B cell (primary cell): Measurements from ENCODE around the gene MSH5. TPM values are rescaled to one million over a fixed set of nuclear protein-coding genes. Genes with fewer than 3 reads are reported as not detected.

Experiments
- ATAC-seq: fragments of 200-7000 bp; cut with Tn5 transposase; one replicate; pipeline ENCODE4 v1.10.0; 2021; ENCODE audit warnings: low read depth, mild to moderate bottlenecking, moderate number of reproducible peaks, moderate library complexity
- CTCF ChIA-PET: fragments of 350-600 bp; sonication (Branson Sonifier 250); formaldehyde crosslinking; loops from one replicate; lab custom pipeline; 2021; ENCODE audit warnings: antibody characterized with exemption, inconsistent platforms; lab: Charles Lee
- POLR2A ChIA-PET: fragments of 350-600 bp; sonication (Branson Sonifier 250); formaldehyde crosslinking; loops from one replicate; lab custom pipeline; 2021; ENCODE audit warnings: antibody characterized with exemption; lab: Charles Lee
- DNase-seq: peaks from one replicate; pipeline ENCODE4 v3.0.0; 2013
- H2AFZ ChIP-seq: 2 replicates; pipeline ENCODE4 v1.6.1; 2012; ENCODE audit warnings: mild to moderate bottlenecking, low read depth, low read length; ENCODE audit not compliant: insufficient read depth, poor library complexity, severe bottlenecking
- H3K27ac ChIP-seq, 2 donors: 1 replicate in 1 of 2; 2 replicates in 1 of 2; pipeline ENCODE4 v1.5.1; 2012 to 2013; ENCODE audit warnings: low read length in 2 of 2, mild to moderate bottlenecking in 2 of 2, moderate library complexity in 1 of 2
- H3K27me3 ChIP-seq, 4 experiments: fragments of 200-600 bp in 1 of 4; sonication (generic) in 1 of 4; replicated peaks in 1 of 4; 1 replicate in 2 of 4; 2 replicates in 2 of 4; pipeline versions ENCODE4 v1.6.1 to v1.7.0; 2013 to 2016; ENCODE audit warnings: low read length in 3 of 4, mild to moderate bottlenecking in 2 of 4, mixed read lengths in 1 of 4, moderate library complexity in 1 of 4; ENCODE audit not compliant: insufficient read depth in 4 of 4, control insufficient read depth in 3 of 4; ENCODE audit errors: control extremely low read depth in 1 of 4
- H3K36me3 ChIP-seq, 2 experiments: replicated peaks in 1 of 2; 1 replicate in 1 of 2; 2 replicates in 1 of 2; pipeline versions ENCODE4 v1.6.1 to v1.7.1; 2013; ENCODE audit warnings: low read length in 1 of 2; ENCODE audit not compliant: insufficient read depth in 2 of 2, control insufficient read depth in 1 of 2; ENCODE audit errors: control extremely low read depth in 1 of 2, extremely low read depth in 1 of 2
- H3K4me1 ChIP-seq, 2 donors: fragments of 200-600 bp in 1 of 2; sonication (generic) in 1 of 2; 1 replicate in 1 of 2; 2 replicates in 1 of 2; pipeline versions ENCODE4 v1.5.1 to v1.6.1; 2013 to 2017; ENCODE audit warnings: low read length in 2 of 2; ENCODE audit not compliant: control insufficient read depth in 2 of 2, insufficient read depth in 2 of 2
- H3K4me2 ChIP-seq: replicated peaks from 2 replicates; pipeline ENCODE3; 2012; ENCODE audit warnings: mild to moderate bottlenecking, low read depth, low read length; ENCODE audit not compliant: poor library complexity, severe bottlenecking
- H3K4me3 ChIP-seq, 5 experiments: fragments of 200-600 bp in 1 of 5; sonication (generic) in 1 of 5; 1 replicate in 3 of 5; 2 replicates in 2 of 5; pipeline versions ENCODE4 v1.5.1 to v1.7.0; 2011 to 2016; ENCODE audit warnings: low read length in 4 of 5, mild to moderate bottlenecking in 4 of 5, low read depth in 2 of 5, control low read depth in 1 of 5, moderate library complexity in 1 of 5; ENCODE audit not compliant: insufficient read depth in 1 of 5; ENCODE audit errors: control extremely low read depth in 1 of 5, extremely low read depth in 1 of 5
- H3K79me2 ChIP-seq: fragments of 200-600 bp; sonication (generic); one replicate; pipeline ENCODE4 v1.6.0; 2016; ENCODE audit warnings: low read length; ENCODE audit not compliant: control insufficient read depth, insufficient read depth
- H3K9ac ChIP-seq: fragments of 200-600 bp; sonication (generic); 2 replicates; pipeline ENCODE4 v1.6.1; 2017; ENCODE audit warnings: mild to moderate bottlenecking, low read length, moderate library complexity
- H3K9me3 ChIP-seq, 3 donors: one replicate each; pipeline versions ENCODE4 v1.6.1 to v1.7.1; 2013; ENCODE audit warnings: low read length in 2 of 3; ENCODE audit not compliant: control insufficient read depth in 2 of 3, insufficient read depth in 1 of 3; ENCODE audit errors: control extremely low read depth in 1 of 3
- H4K20me1 ChIP-seq: 2 replicates; pipeline ENCODE4 v1.6.0; 2012; ENCODE audit warnings: mild to moderate bottlenecking, low read length; ENCODE audit not compliant: insufficient read depth, control insufficient read depth, poor library complexity, severe bottlenecking
- H3K27ac Mint-ChIP-seq: one replicate; pipeline ENCODE4 v1.8.0; 2021; ENCODE audit warnings: mixed read lengths
- H3K27me3 Mint-ChIP-seq: one replicate; pipeline ENCODE4 v1.8.0; 2021; ENCODE audit warnings: mixed read lengths
- H3K4me1 Mint-ChIP-seq: one replicate; pipeline ENCODE4 v1.8.0; 2021; ENCODE audit warnings: mixed read lengths
- H3K4me3 Mint-ChIP-seq: one replicate; pipeline ENCODE4 v1.8.0; 2021; ENCODE audit warnings: mixed read lengths
- H3K9me3 Mint-ChIP-seq: one replicate; pipeline ENCODE4 v1.8.0; 2022; ENCODE audit warnings: mixed read lengths; ENCODE audit not compliant: insufficient read depth
- EZH2 ChIP-seq: IDR thresholded peaks from 2 replicates; pipeline ENCODE4 v1.6.1; 2012; ENCODE audit warnings: borderline replicate concordance, low read depth, mild to moderate bottlenecking, moderate library complexity, low read length; ENCODE audit not compliant: insufficient read depth, poor library complexity, severe bottlenecking
- WGBS: methylation state at CpG from one replicate; pipeline ENCODE4 v1.1.5; 2013; ENCODE audit warnings: missing lambda C conversion rate; ENCODE audit not compliant: insufficient coverage; 5-methylcytosine and 5-hydroxymethylcytosine counted together
- intact Hi-C: fragments of 100-400 bp; cut with micrococcal nuclease; formaldehyde crosslinking; loops from one replicate; pipeline ENCODE4 v1.10.0; 2022
- polyA minus RNA-seq: library from RNA; depleted of rRNA, polyadenylated mRNA; stranded (reverse); fragments of >200 nt; gene quantifications from 2 replicates; pipeline ENCODE4 v1.2.3, GENCODE V29; 2012
- polyA plus RNA-seq: library from polyadenylated mRNA; depleted of rRNA; stranded (reverse); fragments of >200 nt; gene quantifications from 2 replicates; pipeline ENCODE4 v1.2.3, GENCODE V29; 2012
- total RNA-seq, 2 donors: library from RNA; stranded (reverse); fragments of 120-200 nt in 1 of 2; gene quantifications; 1 replicate in 1 of 2; 2 replicates in 1 of 2; pipeline versions ENCODE4 v1.2.3 to v1.2.4, GENCODE V29; 2013 to 2022
- TF ChIP-seq, protein P1 (sequence below): fragments of 200-600 bp; IDR thresholded peaks from one replicate; pipeline ENCODE4 v1.8.0; 2022; ENCODE audit warnings: antibody characterized with exemption, mild to moderate bottlenecking

The MSH5 gene
- 49.9 and 50.1 TPM in 2 replicates for total RNA-seq
- 15.3 TPM for total RNA-seq (2013)
- polyA plus RNA-seq, result 51.6 and 64.7 TPM in 2 replicates
- 18.2 and 20.1 TPM in 2 replicates for polyA minus RNA-seq

DNA sequence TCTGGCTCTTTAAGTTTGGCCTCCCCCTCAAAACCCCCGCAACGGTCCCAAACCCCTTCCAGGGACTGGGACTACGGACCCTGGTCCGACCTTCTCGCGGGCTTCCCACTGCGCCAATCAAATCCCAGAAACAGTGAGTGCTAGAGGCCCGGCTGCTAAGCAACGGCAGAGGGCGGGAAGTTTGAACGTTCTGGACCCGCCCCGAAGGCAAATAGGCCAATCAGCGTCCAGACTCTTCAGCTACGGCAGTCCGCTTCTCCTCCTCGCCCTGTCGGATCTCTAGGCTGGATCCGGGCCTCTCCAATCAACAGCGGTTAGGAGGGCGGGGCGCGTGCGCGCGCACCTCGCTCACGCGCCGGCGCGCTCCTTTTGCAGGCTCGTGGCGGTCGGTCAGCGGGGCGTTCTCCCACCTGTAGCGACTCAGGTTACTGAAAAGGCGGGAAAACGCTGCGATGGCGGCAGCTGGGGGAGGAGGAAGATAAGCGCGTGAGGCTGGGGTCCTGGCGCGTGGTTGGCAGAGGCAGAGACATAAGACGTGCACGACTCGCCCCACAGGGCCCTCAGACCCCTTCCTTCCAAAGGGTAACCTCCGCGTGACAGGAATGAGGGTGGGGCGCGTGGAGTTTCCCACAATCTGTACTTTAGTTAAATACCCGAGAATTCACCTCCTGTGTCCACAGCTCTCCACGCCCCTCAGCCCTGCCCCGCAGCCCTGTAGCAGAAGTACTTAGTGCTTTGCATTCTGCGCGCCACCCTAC, at the start of gene MSH5:
MSH5 (plus strand) TSS at position 367 of the 758 bp plus-strand sequence. CDS start 462 bp downstream, outside the sequence.
- ChIA-PET POLR2A (interaction anchor here (0.5 to 2.9 kb wide), 14 partner anchors 10 to 1021 kb away, joined by 3 to 20 read pairs (median 5); partner anchors contain the start of genes ABHD16A, BAG6, DDAH2 and HSPA1A), CTCF (interaction anchor here (1.0 to 7.8 kb wide), 16 partner anchors 11 to 189 kb away, joined by 3 to 90 read pairs (median 4); partner anchors contain the start of genes DDAH2, LSM2, LY6G5C and NEU1)
- Histone ChIP-seq H4K20me1 (no peaks in the 10 kb centered on the region), H3K79me2 (peaks cover 41% of the 10 kb centered on the region), H3K4me1 (peaks cover 39 to 42% of the 10 kb centered on the region in 2 donors), H3K9me3 (no peaks in the 10 kb centered on the region), H3K36me3 (peaks cover 0 to 4% of the 10 kb centered on the region in 2 experiments), H3K9ac (peak within 1 kb of the TSS; percentile 76), H3K27ac (peak within 1 kb of the TSS; percentile 81 to 96), H2AFZ (peak within 1 kb of the TSS; percentile 90), H3K4me2 (peak within 1 kb of the TSS; percentile 100), H3K27me3 (no peaks in the 10 kb centered on the region), H3K4me3 (peak within 1 kb of the TSS; percentile 71 to 90 (median 81))
- peaks cover 60% of the 10 kb centered on the region for H3K4me1 Mint-ChIP-seq
- no peaks in the 10 kb centered on the region for H3K27me3 Mint-ChIP-seq
- intact Hi-C loops, result loop anchor here (1.0 to 10.0 kb wide), 11 partner anchors 37 to 455 kb away; partner anchors contain the start of genes BAG6, CSNK2B, DDX39B and DXO
- peak within 1 kb of the TSS; percentile 100 for H3K4me3 Mint-ChIP-seq
- peak within 1 kb of the TSS; percentile 91 for H3K27ac Mint-ChIP-seq
- H3K9me3 Mint-ChIP-seq, result no peaks in the 10 kb centered on the region
- DNase-seq (peak; percentile 96), ATAC-seq (peak; percentile 82)
- WGBS, result 0% methylated on average over 45 of the region's 58 CpGs
- TF ChIP-seq, protein P1, sequence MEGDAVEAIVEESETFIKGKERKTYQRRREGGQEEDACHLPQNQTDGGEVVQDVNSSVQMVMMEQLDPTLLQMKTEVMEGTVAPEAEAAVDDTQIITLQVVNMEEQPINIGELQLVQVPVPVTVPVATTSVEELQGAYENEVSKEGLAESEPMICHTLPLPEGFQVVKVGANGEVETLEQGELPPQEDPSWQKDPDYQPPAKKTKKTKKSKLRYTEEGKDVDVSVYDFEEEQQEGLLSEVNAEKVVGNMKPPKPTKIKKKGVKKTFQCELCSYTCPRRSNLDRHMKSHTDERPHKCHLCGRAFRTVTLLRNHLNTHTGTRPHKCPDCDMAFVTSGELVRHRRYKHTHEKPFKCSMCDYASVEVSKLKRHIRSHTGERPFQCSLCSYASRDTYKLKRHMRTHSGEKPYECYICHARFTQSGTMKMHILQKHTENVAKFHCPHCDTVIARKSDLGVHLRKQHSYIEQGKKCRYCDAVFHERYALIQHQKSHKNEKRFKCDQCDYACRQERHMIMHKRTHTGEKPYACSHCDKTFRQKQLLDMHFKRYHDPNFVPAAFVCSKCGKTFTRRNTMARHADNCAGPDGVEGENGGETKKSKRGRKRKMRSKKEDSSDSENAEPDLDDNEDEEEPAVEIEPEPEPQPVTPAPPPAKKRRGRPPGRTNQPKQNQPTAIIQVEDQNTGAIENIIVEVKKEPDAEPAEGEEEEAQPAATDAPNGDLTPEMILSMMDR, result no peak
- TF ChIP-seq EZH2, result no peak
